CD4-positive, CD25-positive, alpha-beta regulatory T cell (primary cell): ENCODE data around the gene RNF44. TPM values are rescaled to one million over a fixed set of nuclear protein-coding genes. Genes with fewer than 3 reads are reported as not detected.
A peak's percentile ranks its signal among the peaks of the same experiment; 100 is the strongest.

ENCODE experiments used
- ATAC-seq, 2 donors: fragments of 150-1000 bp; cut with Tn5 transposase; one replicate each; pipeline ENCODE4 v1.10.0; 2021; ENCODE audit warnings: low read depth in 2 of 2, moderate number of reproducible peaks in 2 of 2, moderate library complexity in 1 of 2
- DNase-seq, 3 donors: peaks; one replicate each; pipeline versions ENCODE4 v3.0.0 to v3.0.0-alpha.2; 2012 to 2022; ENCODE audit warnings: mixed read lengths in 1 of 3
- H3K27ac ChIP-seq: one replicate; pipeline ENCODE4 v1.7.0; 2013; ENCODE audit warnings: mild to moderate bottlenecking, low read length; ENCODE audit not compliant: insufficient read depth, poor library complexity, severe bottlenecking
- H3K27me3 ChIP-seq: one replicate; pipeline ENCODE4 v1.7.0; 2013; ENCODE audit warnings: low read length; ENCODE audit not compliant: control insufficient read depth, insufficient read depth
- H3K36me3 ChIP-seq: one replicate; pipeline ENCODE4 v1.7.0; 2013; ENCODE audit warnings: mild to moderate bottlenecking, low read length, moderate library complexity; ENCODE audit not compliant: control insufficient read depth, insufficient read depth
- H3K4me1 ChIP-seq: 2 replicates; pipeline ENCODE4 v1.7.0; 2013; ENCODE audit warnings: mild to moderate bottlenecking, low read length; ENCODE audit not compliant: insufficient read depth, control insufficient read depth, poor library complexity, severe bottlenecking
- H3K4me3 ChIP-seq: one replicate; pipeline ENCODE4 v1.7.0; 2013; ENCODE audit warnings: low read depth, mild to moderate bottlenecking, low read length, moderate library complexity
- H3K9me3 ChIP-seq, 2 experiments: 1 replicate in 1 of 2; 2 replicates in 1 of 2; pipeline ENCODE4 v1.7.0; 2013; ENCODE audit warnings: low read length in 2 of 2, mild to moderate bottlenecking in 1 of 2, moderate library complexity in 1 of 2; ENCODE audit not compliant: control insufficient read depth in 2 of 2
- H3K27ac Mint-ChIP-seq, 3 donors: one replicate each; pipeline ENCODE4 v1.8.0; 2020 to 2022; ENCODE audit warnings: mild to moderate bottlenecking in 3 of 3, mixed read lengths in 3 of 3, moderate library complexity in 2 of 3
- H3K27me3 Mint-ChIP-seq: one replicate; pipeline ENCODE4 v1.8.0; 2022; ENCODE audit warnings: mild to moderate bottlenecking, mixed read lengths
- H3K36me3 Mint-ChIP-seq: one replicate; pipeline ENCODE4 v1.8.0; 2020; ENCODE audit warnings: mixed read lengths
- H3K4me1 Mint-ChIP-seq, 4 donors: one replicate each; pipeline ENCODE4 v1.8.0; 2020 to 2022; ENCODE audit warnings: mixed read lengths in 4 of 4, mild to moderate bottlenecking in 1 of 4
- H3K4me3 Mint-ChIP-seq, 4 donors: one replicate each; pipeline ENCODE4 v1.8.0; 2020 to 2022; ENCODE audit warnings: mild to moderate bottlenecking in 4 of 4, mixed read lengths in 4 of 4, moderate library complexity in 3 of 4
- H3K9me3 Mint-ChIP-seq, 7 donors: one replicate each; pipeline ENCODE4 v1.8.0; 2020 to 2022; ENCODE audit warnings: mixed read lengths in 7 of 7, mild to moderate bottlenecking in 3 of 7, moderate library complexity in 2 of 7
- polyA plus RNA-seq, 4 donors: library from polyadenylated mRNA; unstranded; fragments of 300-500 nt; fragmentation: Illumina TruSeq; gene quantifications; one replicate each; pipeline ENCODE4 v1.2.3, GENCODE V29; 2021
- total RNA-seq: library from RNA; stranded (reverse); gene quantifications from one replicate; pipeline ENCODE4 v1.2.3, GENCODE V29; 2022

Gene RNF44
- total and polyA plus RNA-seq, 5 donors from 2014 or later, result 2.3 to 268 (median 3.8) TPM

- Histone ChIP-seq H3K36me3 (no peaks in the 10 kb centered on the region), H3K4me3 (no peak overlapping the region), H3K4me1 (peaks cover 18% of the 10 kb centered on the region), H3K9me3 (no peaks in the 10 kb centered on the region), H3K27ac (peak overlapping the region; percentile 19), H3K27me3 (no peaks in the 10 kb centered on the region)
- ATAC-seq, result no peak
- peak overlapping the region in 1 of 4 donors; percentile 43 for H3K4me3 Mint-ChIP-seq
- H3K27ac Mint-ChIP-seq, result peak overlapping the region; percentile 68 to 87 (median 87)
- no peak for DNase-seq
- H3K36me3 Mint-ChIP-seq, result no peaks in the 10 kb centered on the region
- H3K9me3 Mint-ChIP-seq, result peaks cover 0 to 2% (median 0%) of the 10 kb centered on the region in 7 donors
- peaks cover 7% of the 10 kb centered on the region for H3K27me3 Mint-ChIP-seq
- peaks cover 7 to 72% (median 17%) of the 10 kb centered on the region in 4 donors for H3K4me1 Mint-ChIP-seq
Observed at GRCh38 chr5:176550275-176550831, 13.2 kb upstream of the RNF44 start.

GRCh38 chr5:176549871-176550270, 12.7 kb upstream of the RNF44 start:
- no peak overlapping the region for H3K4me3 ChIP-seq
- H3K9me3 ChIP-seq, result no peaks in the 10 kb centered on the region
- ATAC-seq, result no peak
- H3K27ac Mint-ChIP-seq, result peak overlapping the region; percentile 64 to 87 (median 87)
- peaks cover 15% of the 10 kb centered on the region for H3K4me1 ChIP-seq
- peaks cover 2 to 72% (median 18%) of the 10 kb centered on the region in 4 donors for H3K4me1 Mint-ChIP-seq
- no peak overlapping the region for H3K27ac ChIP-seq
- peaks cover 7% of the 10 kb centered on the region for H3K27me3 Mint-ChIP-seq
- DNase-seq, result no peak
- H3K9me3 Mint-ChIP-seq, result peaks cover 0 to 2% (median 0%) of the 10 kb centered on the region in 7 donors
- H3K4me3 Mint-ChIP-seq, result no peak overlapping the region
- no peaks in the 10 kb centered on the region for H3K36me3 ChIP-seq
- no peaks in the 10 kb centered on the region for H3K27me3 ChIP-seq
- no peaks in the 10 kb centered on the region for H3K36me3 Mint-ChIP-seq

GRCh38 chr5:176548967-176549444, 11.8 kb upstream of the RNF44 start, which contains the start of gene CDHR2:
CDHR2 (plus strand) TSS chr5:176549342; CDS start chr5:176565353, 16,011 bp downstream.
- DNase-seq (no peak), ATAC-seq (no peak)
- Mint-ChIP-seq H3K36me3 (no peaks in the 10 kb centered on the region), H3K27me3 (peaks cover 7% of the 10 kb centered on the region), H3K9me3 (peaks cover 0 to 2% (median 0%) of the 10 kb centered on the region in 7 donors), H3K4me1 (peaks cover 0 to 72% (median 20%) of the 10 kb centered on the region in 4 donors), H3K27ac (peak within 1 kb of the TSS; percentile 73 to 87 (median 87)), H3K4me3 (no peak within 1 kb of the TSS)
- peak within 1 kb of the TSS; percentile 19 for H3K27ac ChIP-seq
- peaks cover 16% of the 10 kb centered on the region for H3K4me1 ChIP-seq
- no peaks in the 10 kb centered on the region for H3K36me3 ChIP-seq
- H3K27me3 ChIP-seq, result no peaks in the 10 kb centered on the region
- no peaks in the 10 kb centered on the region for H3K9me3 ChIP-seq
- no peak within 1 kb of the TSS for H3K4me3 ChIP-seq

GRCh38 chr5:176547802-176548201, 10.6 kb upstream of the RNF44 start:
- no peaks in the 10 kb centered on the region for H3K9me3 Mint-ChIP-seq
- peaks cover 7% of the 10 kb centered on the region for H3K27me3 Mint-ChIP-seq
- Histone ChIP-seq H3K9me3 (no peaks in the 10 kb centered on the region), H3K4me3 (no peak overlapping the region), H3K36me3 (no peaks in the 10 kb centered on the region), H3K27ac (no peak overlapping the region), H3K27me3 (no peaks in the 10 kb centered on the region), H3K4me1 (peaks cover 19% of the 10 kb centered on the region)
- H3K4me1 Mint-ChIP-seq, result peaks cover 0 to 65% (median 20%) of the 10 kb centered on the region in 4 donors
- ATAC-seq (no peak), DNase-seq (no peak)
- no peaks in the 10 kb centered on the region for H3K36me3 Mint-ChIP-seq
- H3K27ac Mint-ChIP-seq, result peak overlapping the region; percentile 62 to 73 (median 71)
- peak overlapping the region in 1 of 4 donors; percentile 6 for H3K4me3 Mint-ChIP-seq

- Mint-ChIP-seq H3K4me3 (peak overlapping the region in 3 of 4 donors; percentile 4 to 77 (median 15)), H3K27ac (peak overlapping the region in 2 of 3 donors; percentile 25 to 92), H3K27me3 (peaks cover 4% of the 10 kb centered on the region), H3K36me3 (no peaks in the 10 kb centered on the region), H3K4me1 (peaks cover 0 to 69% (median 30%) of the 10 kb centered on the region in 4 donors), H3K9me3 (no peaks in the 10 kb centered on the region)
- DNase-seq (no peak), ATAC-seq (no peak)
- no peaks in the 10 kb centered on the region for H3K36me3 ChIP-seq
- H3K4me1 ChIP-seq, result peaks cover 37% of the 10 kb centered on the region
- H3K27ac ChIP-seq, result peak overlapping the region; percentile 14
- no peaks in the 10 kb centered on the region for H3K9me3 ChIP-seq
- H3K27me3 ChIP-seq, result no peaks in the 10 kb centered on the region
- H3K4me3 ChIP-seq, result no peak overlapping the region
Observed at GRCh38 chr5:176545737-176546509, 8.7 kb upstream of the RNF44 start.

- H3K27ac Mint-ChIP-seq, result peak overlapping the region in 2 of 3 donors; percentile 25 to 92
- no peaks in the 10 kb centered on the region for H3K9me3 Mint-ChIP-seq
- ATAC-seq (no peak), DNase-seq (no peak)
- Histone ChIP-seq H3K4me3 (no peak overlapping the region), H3K27ac (no peak overlapping the region), H3K9me3 (no peaks in the 10 kb centered on the region), H3K27me3 (no peaks in the 10 kb centered on the region), H3K36me3 (no peaks in the 10 kb centered on the region), H3K4me1 (peaks cover 43% of the 10 kb centered on the region)
- no peaks in the 10 kb centered on the region for H3K36me3 Mint-ChIP-seq
- peaks cover 4% of the 10 kb centered on the region for H3K27me3 Mint-ChIP-seq
- peak overlapping the region in 3 of 4 donors; percentile 68 to 95 (median 92) for H3K4me3 Mint-ChIP-seq
- H3K4me1 Mint-ChIP-seq, result peaks cover 0 to 69% (median 35%) of the 10 kb centered on the region in 4 donors
Observed at GRCh38 chr5:176545388-176545736, 8.2 kb upstream of the RNF44 start.

GRCh38 chr5:176543428-176544182, 6.4 kb upstream of the RNF44 start:
- DNase-seq (peak; percentile 66 to 92 (median 78)), ATAC-seq (peak; percentile 76 to 79)
- Histone ChIP-seq H3K4me1 (peaks cover 59% of the 10 kb centered on the region), H3K27ac (peak overlapping the region; percentile 91), H3K4me3 (peak overlapping the region; percentile 79), H3K36me3 (no peaks in the 10 kb centered on the region), H3K27me3 (no peaks in the 10 kb centered on the region), H3K9me3 (no peaks in the 10 kb centered on the region)
- Mint-ChIP-seq H3K27me3 (peaks cover 4% of the 10 kb centered on the region), H3K27ac (peak overlapping the region; percentile 92 to 98 (median 94)), H3K9me3 (no peaks in the 10 kb centered on the region), H3K36me3 (no peaks in the 10 kb centered on the region), H3K4me1 (peaks cover 0 to 79% (median 48%) of the 10 kb centered on the region in 4 donors), H3K4me3 (peak overlapping the region; percentile 92 to 96 (median 94))
